Vagina (tissue), 2 donors: ENCODE results near the gene PTGIS. TPM values are rescaled to one million over a fixed set of nuclear protein-coding genes. Genes with fewer than 3 reads are reported as not detected.

Experiments
- DNase-seq, 2 donors: peaks; one replicate each; pipeline ENCODE4 v3.0.0-alpha.2; 2017; ENCODE audit errors: extremely low spot score in 2 of 2
- H3K27ac ChIP-seq: fragments of 200-600 bp; sonication (generic); one replicate; pipeline ENCODE4 v1.5.1; 2019
- H3K27me3 ChIP-seq: fragments of 200-600 bp; sonication (generic); one replicate; pipeline ENCODE4 v1.5.1; 2019
- H3K36me3 ChIP-seq, 2 donors: fragments of 200-600 bp; sonication (generic); one replicate each; pipeline ENCODE4 v1.5.1; 2017 to 2019
- H3K4me1 ChIP-seq: fragments of 200-600 bp; sonication (generic); one replicate; pipeline ENCODE4 v1.5.1; 2019
- H3K4me3 ChIP-seq, 2 donors: fragments of 200-600 bp; sonication (generic); 1 replicate in 1 of 2; 2 replicates in 1 of 2; pipeline ENCODE4 v1.5.1; 2016 to 2019
- H3K9me3 ChIP-seq: fragments of 200-600 bp; sonication (generic); one replicate; pipeline ENCODE4 v1.5.1; 2019
- POLR2A ChIP-seq, 2 donors: fragments of 450-650 bp; IDR thresholded peaks; one replicate each; pipeline ENCODE4 v1.6.1; 2017; ENCODE audit warnings: antibody characterized with exemption in 2 of 2, mild to moderate bottlenecking in 2 of 2, moderate library complexity in 2 of 2
- POLR2AphosphoS5 ChIP-seq, 2 donors: sonication (generic); formaldehyde crosslinking; IDR thresholded peaks; one replicate each; pipeline ENCODE4 v1.9.0; 2017; ENCODE audit warnings: antibody characterized with exemption in 2 of 2, mild to moderate bottlenecking in 2 of 2, low read depth in 1 of 2; ENCODE audit not compliant: insufficient read depth in 1 of 2
- intact Hi-C: fragments of 100-400 bp; cut with DNase I; formaldehyde crosslinking; loops from one replicate; pipeline ENCODE4 v1.15.1; 2023
- total RNA-seq: library from RNA; depleted of rRNA; stranded (reverse); fragments of >200 nt; gene quantifications from one replicate; pipeline ENCODE4 v1.2.3, GENCODE V29; 2016
- TF ChIP-seq, protein P1 (sequence below), 3 experiments: fragments of 450-650 bp in 2 of 3; fragments of 200-600 bp in 1 of 3; sonication (generic) in 1 of 3; IDR thresholded peaks; one replicate each; pipeline ENCODE4 v1.5.1; 2017 to 2019; ENCODE audit warnings: antibody characterized with exemption in 3 of 3, mild to moderate bottlenecking in 2 of 3, moderate library complexity in 2 of 3

PTGIS gene
- total RNA-seq, 1 donor from 2014 or later: 51.1 TPM

DNA sequence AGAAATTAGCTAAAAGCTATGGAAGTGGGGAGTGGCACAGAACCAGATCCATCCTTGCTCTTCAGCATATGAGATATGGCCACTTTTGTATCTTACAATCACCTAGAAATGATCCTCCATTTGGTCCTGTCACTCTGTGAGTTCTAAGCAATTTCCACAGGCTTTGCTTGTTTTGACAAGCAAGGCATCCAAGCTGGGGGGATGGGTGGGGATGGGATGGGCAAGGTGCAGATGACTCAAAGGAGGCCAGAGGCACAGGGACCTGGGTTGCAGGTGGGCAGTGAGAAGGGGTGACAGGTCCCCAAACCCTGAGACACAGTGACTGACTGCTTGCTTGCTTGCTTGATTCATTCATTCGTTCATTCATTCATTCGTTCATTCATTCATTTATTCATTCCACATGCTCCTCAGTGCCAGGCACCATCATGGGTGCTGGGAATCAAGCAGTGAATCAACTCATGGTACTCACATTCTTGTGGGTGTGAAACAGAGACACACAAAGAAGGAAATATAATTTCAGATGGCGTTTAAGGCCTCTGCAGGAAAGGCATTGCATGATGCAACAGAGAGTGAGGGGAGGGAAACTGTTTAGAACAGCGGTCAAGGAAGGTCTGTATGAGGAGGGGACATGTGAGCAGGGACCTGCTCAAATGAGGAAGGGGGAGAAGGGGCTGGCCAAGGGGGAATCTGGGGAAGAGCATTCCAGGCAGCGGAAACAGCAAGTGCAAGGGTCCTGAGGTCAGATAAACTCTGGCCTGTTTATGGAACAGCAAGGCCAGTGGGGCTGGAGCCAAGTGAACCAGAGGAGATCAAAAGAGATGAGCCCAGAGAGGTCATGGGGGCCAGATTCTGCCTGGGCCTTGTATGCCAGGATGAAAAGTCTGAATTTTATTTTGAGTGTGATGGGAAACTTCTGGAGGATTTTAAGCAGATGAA, 88.9 kb downstream of the PTGIS start:
- DNase-seq: no peak
- peaks cover 18% of the 10 kb centered on the region for H3K4me1 ChIP-seq
- intact Hi-C loops: no loop called here
- H3K27me3 ChIP-seq: no peaks in the 10 kb centered on the region
- no peaks in the 10 kb centered on the region for H3K9me3 ChIP-seq
- TF ChIP-seq POLR2AphosphoS5 (IDR thresholded peaks at IDR 0.05; ENCODE audit: insufficient read depth in 1 of 2, low read depth in 1 of 2): no peak
- TF ChIP-seq, protein P1, sequence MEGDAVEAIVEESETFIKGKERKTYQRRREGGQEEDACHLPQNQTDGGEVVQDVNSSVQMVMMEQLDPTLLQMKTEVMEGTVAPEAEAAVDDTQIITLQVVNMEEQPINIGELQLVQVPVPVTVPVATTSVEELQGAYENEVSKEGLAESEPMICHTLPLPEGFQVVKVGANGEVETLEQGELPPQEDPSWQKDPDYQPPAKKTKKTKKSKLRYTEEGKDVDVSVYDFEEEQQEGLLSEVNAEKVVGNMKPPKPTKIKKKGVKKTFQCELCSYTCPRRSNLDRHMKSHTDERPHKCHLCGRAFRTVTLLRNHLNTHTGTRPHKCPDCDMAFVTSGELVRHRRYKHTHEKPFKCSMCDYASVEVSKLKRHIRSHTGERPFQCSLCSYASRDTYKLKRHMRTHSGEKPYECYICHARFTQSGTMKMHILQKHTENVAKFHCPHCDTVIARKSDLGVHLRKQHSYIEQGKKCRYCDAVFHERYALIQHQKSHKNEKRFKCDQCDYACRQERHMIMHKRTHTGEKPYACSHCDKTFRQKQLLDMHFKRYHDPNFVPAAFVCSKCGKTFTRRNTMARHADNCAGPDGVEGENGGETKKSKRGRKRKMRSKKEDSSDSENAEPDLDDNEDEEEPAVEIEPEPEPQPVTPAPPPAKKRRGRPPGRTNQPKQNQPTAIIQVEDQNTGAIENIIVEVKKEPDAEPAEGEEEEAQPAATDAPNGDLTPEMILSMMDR (IDR thresholded peaks at IDR 0.05): no peak
- no peak overlapping the region for H3K4me3 ChIP-seq
- H3K36me3 ChIP-seq: no peaks in the 10 kb centered on the region
- no peak overlapping the region for H3K27ac ChIP-seq

DNA sequence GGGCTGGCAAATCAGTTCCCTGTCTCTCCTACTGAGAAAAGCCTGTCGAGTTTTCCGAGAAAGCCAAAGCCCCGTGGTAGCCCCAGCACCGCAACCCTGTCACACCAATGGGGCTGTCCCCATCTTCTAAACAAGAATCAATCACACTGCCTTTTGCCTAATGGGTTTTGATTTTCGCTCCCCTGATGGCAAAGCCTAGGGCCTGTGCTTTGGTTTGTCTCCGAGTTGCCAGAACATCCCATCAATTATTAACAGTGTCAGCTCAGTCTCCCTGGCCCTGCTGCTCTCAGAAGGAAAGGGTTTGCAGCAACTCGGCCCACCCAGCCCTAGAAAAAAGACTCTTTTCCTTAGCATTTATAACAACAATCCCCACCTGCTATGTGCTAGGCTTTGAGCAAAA, 89.7 kb downstream of the PTGIS start:
- H3K4me1 ChIP-seq: peaks cover 13% of the 10 kb centered on the region
- DNase-seq: no peak
- no peaks in the 10 kb centered on the region for H3K9me3 ChIP-seq
- intact Hi-C loops: no loop called here
- H3K4me3 ChIP-seq: no peak overlapping the region
- H3K27me3 ChIP-seq: no peaks in the 10 kb centered on the region
- no peaks in the 10 kb centered on the region for H3K36me3 ChIP-seq
- TF ChIP-seq POLR2AphosphoS5 (IDR thresholded peaks at IDR 0.05; ENCODE audit: insufficient read depth in 1 of 2, low read depth in 1 of 2) (no peak), POLR2A (IDR thresholded peaks at IDR 0.05) (no peak)
- TF ChIP-seq, protein P1 (IDR thresholded peaks at IDR 0.05): no peak
- H3K27ac ChIP-seq: no peak overlapping the region

DNA sequence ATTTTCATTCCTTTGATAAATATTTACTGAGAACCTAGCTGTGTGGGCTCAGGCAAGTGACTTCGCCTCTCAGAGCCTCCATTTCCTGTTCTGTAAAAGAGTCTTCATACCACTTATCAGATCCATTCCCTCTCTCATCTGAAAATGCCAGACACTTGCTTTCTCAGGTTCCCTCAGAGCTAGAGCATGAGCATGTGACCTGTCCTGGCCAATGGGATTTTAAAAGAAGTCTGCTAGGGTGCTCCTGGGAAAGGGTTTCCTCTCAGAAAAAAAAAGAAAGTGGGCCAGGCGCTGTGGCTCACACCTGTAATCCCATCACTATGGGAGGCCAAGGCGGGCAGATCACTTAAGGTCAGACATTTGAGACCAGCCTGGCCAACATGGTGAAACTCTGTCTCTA, 90.7 kb downstream of the PTGIS start:
- TF ChIP-seq POLR2AphosphoS5 (IDR thresholded peaks at IDR 0.05; ENCODE audit: insufficient read depth in 1 of 2, low read depth in 1 of 2) (no peak), POLR2A (IDR thresholded peaks at IDR 0.05) (no peak)
- TF ChIP-seq, protein P1 (IDR thresholded peaks at IDR 0.05): no peak

DNA sequence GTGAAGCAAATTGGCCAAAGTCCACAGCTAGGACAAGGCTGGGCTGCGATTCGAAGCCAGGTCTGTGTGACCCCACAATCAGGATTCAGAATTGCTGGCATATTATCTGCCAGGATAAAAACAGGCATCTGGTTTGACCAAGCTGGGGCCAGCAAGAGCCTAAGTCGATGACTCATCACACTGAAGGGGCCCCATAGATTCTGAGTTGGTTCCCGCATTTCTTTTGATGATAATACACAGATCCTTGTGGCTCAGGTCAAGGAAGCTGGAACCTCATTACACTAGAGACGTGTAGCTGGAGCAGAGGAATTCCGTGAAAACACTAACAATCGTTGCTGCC, 92.0 kb downstream of the PTGIS start:
- Histone ChIP-seq H3K27me3 (no peaks in the 10 kb centered on the region), H3K4me1 (no peaks in the 10 kb centered on the region), H3K9me3 (no peaks in the 10 kb centered on the region), H3K27ac (no peak overlapping the region), H3K4me3 (no peak overlapping the region), H3K36me3 (no peaks in the 10 kb centered on the region)
- intact Hi-C loops: no loop called here
- no peak for DNase-seq
- TF ChIP-seq, protein P1 (IDR thresholded peaks at IDR 0.05): no peak
- no peak for TF ChIP-seq POLR2AphosphoS5 (IDR thresholded peaks at IDR 0.05; ENCODE audit: insufficient read depth in 1 of 2, low read depth in 1 of 2)
- no peak for TF ChIP-seq POLR2A (IDR thresholded peaks at IDR 0.05)

More for the DNA sequence above, 90.7 kb downstream of the PTGIS start:
- H3K27ac ChIP-seq: no peak overlapping the region
- H3K4me1 ChIP-seq: peaks cover 3% of the 10 kb centered on the region
- intact Hi-C loops: no loop called here
- no peaks in the 10 kb centered on the region for H3K9me3 ChIP-seq
- H3K4me3 ChIP-seq: no peak overlapping the region
- H3K27me3 ChIP-seq: no peaks in the 10 kb centered on the region
- H3K36me3 ChIP-seq: no peaks in the 10 kb centered on the region
- no peak for DNase-seq
